Cardiac fibroblast (primary cell): ENCODE results near the gene TIGD2.

Source experiments
- DNase-seq, 2 donors: peaks; one replicate each; pipeline versions ENCODE4 v3.0.0 to v3.0.0-alpha.2; 2010; ENCODE audit warnings: low read depth in 2 of 2
- H3K4me3 ChIP-seq, 2 donors: replicated peaks in 1 of 2; 1 replicate in 1 of 2; 2 replicates in 1 of 2; pipeline ENCODE4 v1.5.1; 2011; ENCODE audit warnings: low read depth in 2 of 2, low read length in 2 of 2, mild to moderate bottlenecking in 2 of 2, moderate library complexity in 1 of 2
- TF ChIP-seq, protein P1 (sequence below): IDR thresholded peaks from one replicate; pipeline ENCODE4 v1.5.1; 2011; ENCODE audit warnings: low read depth, mild to moderate bottlenecking, low read length, inconsistent platforms

The TIGD2 gene

DNA sequence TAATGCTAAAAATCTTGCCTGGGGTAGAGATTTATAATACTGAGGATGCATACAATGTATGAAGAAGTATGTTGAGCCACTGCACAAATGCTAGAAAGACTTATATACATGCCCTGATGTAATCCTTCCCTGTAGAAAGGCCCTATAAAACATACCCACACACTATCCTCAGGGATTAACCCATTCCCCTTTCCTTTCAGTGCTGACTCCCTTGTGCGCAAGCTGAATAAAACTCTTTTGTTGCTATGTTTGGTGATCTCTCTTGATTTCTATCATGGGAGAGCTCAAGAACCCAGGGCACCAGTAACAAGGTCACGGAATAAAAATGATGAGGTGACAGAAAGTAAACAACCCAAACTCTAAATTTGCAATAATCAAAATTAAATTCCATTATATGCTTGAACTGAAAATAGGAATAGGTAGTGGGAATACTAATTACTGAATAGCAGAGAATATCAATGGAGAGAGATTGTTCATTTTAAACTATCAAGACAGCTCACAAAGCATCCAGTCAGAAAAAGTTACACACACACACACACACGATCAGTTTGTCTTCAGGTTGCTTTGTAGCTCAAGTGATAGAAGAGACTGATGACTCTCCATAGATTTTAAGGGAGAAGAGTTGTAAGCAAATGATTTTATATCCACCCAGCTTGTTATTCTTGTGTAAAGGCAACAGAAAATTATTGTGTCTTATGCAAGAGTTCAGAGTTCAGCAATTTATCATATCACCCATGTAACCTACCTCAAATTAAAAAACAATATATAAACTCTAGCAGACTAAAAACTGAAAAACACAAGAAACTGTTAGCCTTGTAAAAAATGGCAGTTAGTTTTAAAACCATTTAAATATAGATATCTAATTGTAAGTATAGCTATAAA is 14.8 kb downstream of the TIGD2 start:
- no peak overlapping the region for H3K4me3 ChIP-seq
- no peak for DNase-seq
- TF ChIP-seq, protein P1, sequence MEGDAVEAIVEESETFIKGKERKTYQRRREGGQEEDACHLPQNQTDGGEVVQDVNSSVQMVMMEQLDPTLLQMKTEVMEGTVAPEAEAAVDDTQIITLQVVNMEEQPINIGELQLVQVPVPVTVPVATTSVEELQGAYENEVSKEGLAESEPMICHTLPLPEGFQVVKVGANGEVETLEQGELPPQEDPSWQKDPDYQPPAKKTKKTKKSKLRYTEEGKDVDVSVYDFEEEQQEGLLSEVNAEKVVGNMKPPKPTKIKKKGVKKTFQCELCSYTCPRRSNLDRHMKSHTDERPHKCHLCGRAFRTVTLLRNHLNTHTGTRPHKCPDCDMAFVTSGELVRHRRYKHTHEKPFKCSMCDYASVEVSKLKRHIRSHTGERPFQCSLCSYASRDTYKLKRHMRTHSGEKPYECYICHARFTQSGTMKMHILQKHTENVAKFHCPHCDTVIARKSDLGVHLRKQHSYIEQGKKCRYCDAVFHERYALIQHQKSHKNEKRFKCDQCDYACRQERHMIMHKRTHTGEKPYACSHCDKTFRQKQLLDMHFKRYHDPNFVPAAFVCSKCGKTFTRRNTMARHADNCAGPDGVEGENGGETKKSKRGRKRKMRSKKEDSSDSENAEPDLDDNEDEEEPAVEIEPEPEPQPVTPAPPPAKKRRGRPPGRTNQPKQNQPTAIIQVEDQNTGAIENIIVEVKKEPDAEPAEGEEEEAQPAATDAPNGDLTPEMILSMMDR: no peak

- TF ChIP-seq, protein P1: no peak
- DNase-seq: peak in 1 of 2 donors; percentile 59
- no peak overlapping the region for H3K4me3 ChIP-seq
Measured at GRCh38 chr4:89129080-89129640, 17.8 kb downstream of the TIGD2 start.

DNA sequence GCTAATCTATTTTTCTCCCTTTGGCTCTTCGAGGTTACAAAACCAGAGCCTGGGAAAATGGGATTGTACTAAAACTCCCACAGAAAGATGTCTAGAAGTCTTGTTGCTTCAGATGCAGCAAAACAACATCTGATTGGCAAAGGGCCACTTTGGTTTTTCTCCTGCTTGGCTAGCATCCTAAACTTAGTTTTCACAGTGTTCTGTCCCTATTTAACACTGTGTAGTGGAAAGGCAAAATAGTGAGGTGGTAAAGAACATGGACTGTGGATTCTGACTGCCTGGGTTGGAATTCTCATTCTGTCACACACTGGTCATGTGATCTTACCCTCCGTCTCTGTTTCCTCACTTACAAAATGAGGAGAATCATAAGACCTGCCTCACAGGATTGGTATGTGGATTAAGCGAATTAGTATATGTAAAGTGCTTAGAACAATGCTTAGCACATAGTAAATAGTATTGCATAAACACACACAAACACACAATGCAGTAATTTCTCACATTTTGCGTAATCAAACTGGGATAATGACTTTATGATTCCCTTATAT is 23.5 kb downstream of the TIGD2 start:
- TF ChIP-seq, protein P1: no peak
- DNase-seq: peak; percentile 92 to 95
- no peak overlapping the region for H3K4me3 ChIP-seq

DNA sequence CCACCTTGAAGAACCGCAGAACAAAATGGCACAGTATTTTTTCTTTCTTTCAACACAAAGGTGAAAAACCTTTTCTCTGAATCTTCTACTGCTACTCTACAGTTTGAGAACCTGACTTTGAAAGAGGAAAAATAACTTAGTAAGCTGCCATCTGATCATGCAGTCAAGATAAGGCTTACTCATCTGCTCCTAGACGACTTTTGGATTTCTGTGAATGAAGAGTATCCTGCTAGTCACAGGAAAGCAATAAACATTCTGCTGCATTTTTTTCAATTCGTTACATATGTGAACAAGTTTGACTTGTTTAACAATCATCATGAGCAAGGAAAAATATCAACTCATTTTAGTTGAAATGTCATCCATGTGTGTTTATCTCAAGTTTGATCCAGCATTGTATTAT is 25.2 kb downstream of the TIGD2 start:
- DNase-seq: peak in 1 of 2 donors; percentile 56
- H3K4me3 ChIP-seq: no peak overlapping the region
- TF ChIP-seq, protein P1: no peak

- DNase-seq: no peak
- H3K4me3 ChIP-seq: no peak overlapping the region
- TF ChIP-seq, protein P1: no peak
Measured at GRCh38 chr4:89137231-89137630, 25.9 kb downstream of the TIGD2 start.

DNA sequence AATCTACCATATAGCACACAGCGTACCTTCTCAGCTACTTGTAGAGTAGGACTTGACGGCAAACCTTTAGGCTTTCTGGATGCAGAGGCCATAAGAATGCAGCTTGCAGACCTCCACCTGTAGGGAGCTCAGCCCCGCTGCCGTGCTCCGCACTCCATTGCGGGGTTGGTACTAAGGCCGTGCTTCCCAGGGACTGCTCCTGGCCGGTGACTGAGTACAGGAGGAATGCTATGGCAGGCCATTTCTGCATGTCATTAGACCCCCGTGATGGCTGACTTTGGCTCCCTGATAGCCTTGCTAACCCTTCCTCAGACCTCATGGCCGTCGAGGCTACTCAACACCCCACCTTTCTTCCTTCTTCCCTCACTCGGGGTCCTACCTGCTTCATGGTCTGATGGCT is 26.4 kb downstream of the TIGD2 start:
- no peak for DNase-seq
- TF ChIP-seq, protein P1: no peak

More for the DNA sequence above, 26.4 kb downstream of the TIGD2 start:
- no peak overlapping the region for H3K4me3 ChIP-seq
